ENCODE results near the gene NARF.

Gene NARF

GRCh38 chr17:82475458-82475857, 16.9 kb downstream of the NARF start:
- TF ChIP-seq, protein P1, sequence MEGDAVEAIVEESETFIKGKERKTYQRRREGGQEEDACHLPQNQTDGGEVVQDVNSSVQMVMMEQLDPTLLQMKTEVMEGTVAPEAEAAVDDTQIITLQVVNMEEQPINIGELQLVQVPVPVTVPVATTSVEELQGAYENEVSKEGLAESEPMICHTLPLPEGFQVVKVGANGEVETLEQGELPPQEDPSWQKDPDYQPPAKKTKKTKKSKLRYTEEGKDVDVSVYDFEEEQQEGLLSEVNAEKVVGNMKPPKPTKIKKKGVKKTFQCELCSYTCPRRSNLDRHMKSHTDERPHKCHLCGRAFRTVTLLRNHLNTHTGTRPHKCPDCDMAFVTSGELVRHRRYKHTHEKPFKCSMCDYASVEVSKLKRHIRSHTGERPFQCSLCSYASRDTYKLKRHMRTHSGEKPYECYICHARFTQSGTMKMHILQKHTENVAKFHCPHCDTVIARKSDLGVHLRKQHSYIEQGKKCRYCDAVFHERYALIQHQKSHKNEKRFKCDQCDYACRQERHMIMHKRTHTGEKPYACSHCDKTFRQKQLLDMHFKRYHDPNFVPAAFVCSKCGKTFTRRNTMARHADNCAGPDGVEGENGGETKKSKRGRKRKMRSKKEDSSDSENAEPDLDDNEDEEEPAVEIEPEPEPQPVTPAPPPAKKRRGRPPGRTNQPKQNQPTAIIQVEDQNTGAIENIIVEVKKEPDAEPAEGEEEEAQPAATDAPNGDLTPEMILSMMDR (IDR thresholded peaks at IDR 0.05; ENCODE audit: low read depth, low read length), result no peak
- DNase-seq (ENCODE audit: low read depth, low spot score), result no peak
- no peak overlapping the region for H3K4me3 ChIP-seq (ENCODE audit: low read depth, low read length)
- in situ Hi-C loops (cut with HindIII; ENCODE audit: low sequenced_read_pairs), result no loop called here

DNA sequence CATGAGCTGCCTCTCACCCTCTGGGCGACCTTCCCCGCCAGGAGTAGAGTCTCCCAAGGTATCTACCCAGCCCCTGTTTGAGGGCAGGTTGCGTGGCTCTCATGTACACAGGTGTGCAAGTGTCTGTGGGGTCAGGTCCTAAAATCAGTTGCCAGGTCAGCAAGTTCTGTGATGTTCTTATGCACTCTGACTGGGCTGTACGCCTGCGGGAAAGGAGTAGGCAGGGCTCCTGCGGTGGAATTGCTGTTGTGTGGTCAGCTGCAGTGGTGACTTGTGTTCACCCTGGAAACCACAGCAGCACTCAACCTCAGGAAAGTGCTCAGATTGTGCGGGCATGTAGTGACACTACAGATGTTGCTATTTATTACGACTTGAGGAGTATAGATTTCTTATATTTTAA, 19.4 kb downstream of the NARF start:
- in situ Hi-C loops (cut with HindIII; ENCODE audit: low sequenced_read_pairs), result no loop called here
- TF ChIP-seq, protein P1 (IDR thresholded peaks at IDR 0.05; ENCODE audit: low read depth, low read length), result no peak
- DNase-seq (ENCODE audit: low read depth, low spot score), result no peak
- no peak overlapping the region for H3K4me3 ChIP-seq (ENCODE audit: low read depth, low read length)

- in situ Hi-C loops (cut with HindIII; ENCODE audit: low sequenced_read_pairs), result no loop called here
- no peak overlapping the region for H3K4me3 ChIP-seq (ENCODE audit: low read depth, low read length)
- TF ChIP-seq, protein P1 (IDR thresholded peaks at IDR 0.05; ENCODE audit: low read depth, low read length), result no peak
- no peak for DNase-seq (ENCODE audit: low read depth, low spot score)
Observed at GRCh38 chr17:82479602-82480001, 21.1 kb downstream of the NARF start.

GRCh38 chr17:82480318-82480717, 21.8 kb downstream of the NARF start:
- no peak for DNase-seq (ENCODE audit: low read depth, low spot score)
- TF ChIP-seq, protein P1 (IDR thresholded peaks at IDR 0.05; ENCODE audit: low read depth, low read length), result no peak
- H3K4me3 ChIP-seq (ENCODE audit: low read depth, low read length), result no peak overlapping the region
- in situ Hi-C loops (cut with HindIII; ENCODE audit: low sequenced_read_pairs), result no loop called here

GRCh38 chr17:82483204-82483660, 24.7 kb downstream of the NARF start:
- H3K4me3 ChIP-seq (ENCODE audit: low read depth, low read length), result no peak overlapping the region
- TF ChIP-seq, protein P1 (IDR thresholded peaks at IDR 0.05; ENCODE audit: low read depth, low read length), result no peak
- DNase-seq (ENCODE audit: low read depth, low spot score), result no peak
- in situ Hi-C loops (cut with HindIII; ENCODE audit: low sequenced_read_pairs), result no loop called here

GRCh38 chr17:82483836-82484235, 25.3 kb downstream of the NARF start:
- in situ Hi-C loops (cut with HindIII; ENCODE audit: low sequenced_read_pairs), result no loop called here
- TF ChIP-seq, protein P1 (IDR thresholded peaks at IDR 0.05; ENCODE audit: low read depth, low read length), result no peak
- DNase-seq (ENCODE audit: low read depth, low spot score), result no peak
- H3K4me3 ChIP-seq (ENCODE audit: low read depth, low read length), result no peak overlapping the region
